Right lobe of liver (tissue), 6 donors: ENCODE results near the gene SLC6A11. TPM values are rescaled to one million over a fixed set of nuclear protein-coding genes. Genes with fewer than 3 reads are reported as not detected.

Experiments
- ATAC-seq, 4 donors: fragments of 200-7000 bp; cut with Tn5 transposase; one replicate each; pipeline ENCODE4 v1.9.1; 2020; ENCODE audit warnings: mild to moderate bottlenecking in 4 of 4, moderate library complexity in 4 of 4
- DNase-seq, 3 donors: peaks; one replicate each; pipeline ENCODE4 v3.0.0-alpha.2; 2020
- H3K27ac ChIP-seq, 3 donors: fragments of 200-600 bp; one replicate each; pipeline ENCODE4 v1.8.0; 2022
- H3K27me3 ChIP-seq, 2 donors: fragments of 200-600 bp; one replicate each; pipeline ENCODE4 v1.8.0; 2022
- H3K36me3 ChIP-seq, 4 donors: fragments of 200-600 bp; sonication (generic) in 1 of 4; one replicate each; pipeline versions ENCODE4 v1.5.1 to v1.8.0; 2017 to 2022; ENCODE audit warnings: control low read depth in 1 of 4
- H3K4me1 ChIP-seq, 4 donors: fragments of 200-600 bp; sonication (generic) in 1 of 4; one replicate each; pipeline versions ENCODE4 v1.5.1 to v1.8.0; 2017 to 2022; ENCODE audit warnings: control low read depth in 1 of 4
- H3K4me3 ChIP-seq, 3 donors: fragments of 200-600 bp; one replicate each; pipeline ENCODE4 v1.8.0; 2022
- H3K9me3 ChIP-seq, 4 donors: fragments of 200-600 bp; sonication (generic) in 1 of 4; one replicate each; pipeline versions ENCODE4 v1.5.1 to v1.8.0; 2017 to 2022; ENCODE audit warnings: control low read depth in 1 of 4
- CTCF ChIP-seq, 4 donors: fragments of 200-600 bp in 3 of 4; fragments of 450-650 bp in 1 of 4; IDR thresholded peaks; one replicate each; pipeline versions ENCODE4 v1.5.1 to v1.8.0; 2016 to 2022; ENCODE audit warnings: antibody characterized with exemption in 4 of 4, mild to moderate bottlenecking in 2 of 4
- POLR2A ChIP-seq: fragments of 450-650 bp; IDR thresholded peaks from one replicate; pipeline ENCODE4 v1.6.1; 2017; ENCODE audit warnings: antibody characterized with exemption, mild to moderate bottlenecking
- WGBS: methylation state at CpG from one replicate; pipeline ENCODE4 v1.1.6; 2018; ENCODE audit warnings: low coverage, low lambda C conversion rate; ENCODE audit not compliant: insufficient coverage; ENCODE audit errors: missing lambda C conversion rate; 5-methylcytosine and 5-hydroxymethylcytosine counted together
- intact Hi-C, 2 donors: fragments of 100-400 bp; cut with DNase I; formaldehyde crosslinking; loops; one replicate each; pipeline versions ENCODE4 v1.11.2 to v1.14.1; 2022
- total RNA-seq, 6 experiments: library from RNA; depleted of rRNA in 2 of 6; stranded (reverse); fragments of >200 nt in 2 of 6; fragmentation: NEBNext Ultra II Directional in 3 of 6; extraction: Animal tissue kit (Norgen Biotek cat#: 25700) in 3 of 6; gene quantifications; one replicate each; pipeline versions ENCODE4 v1.1.0 to v1.2.4, GENCODE V29; 2016 to 2023
- donor health status: DM: no; HTN: yes; CAD: no.
- donor health status: DM: no; HTN: no; CAD: no.
- donor health status: DM: no; HTN: no; CAD: no.
- donor health status: DM: no; HTN: yes; CAD: no.
- donor health status: DM: no; HTN: yes; CAD: no.

The SLC6A11 gene
- total RNA-seq, 6 experiments from 2014 or later: 0.06 to 0.42 (median 0.12) TPM; not detected in 1

GRCh38 chr3:10935846-10936631 lies 120.0 kb downstream of the SLC6A11 start:
- DNase-seq (peak in 2 of 3 donors; percentile 9 to 18), ATAC-seq (no peak)
- 77% methylated on average over 6 of the region's 9 CpGs for WGBS
- Histone ChIP-seq H3K27me3 (no peaks in the 10 kb centered on the region), H3K4me3 (no peak overlapping the region), H3K36me3 (no peaks in the 10 kb centered on the region), H3K9me3 (no peaks in the 10 kb centered on the region), H3K4me1 (no peaks in the 10 kb centered on the region), H3K27ac (no peak overlapping the region)
- intact Hi-C loops: no loop called here
- no peak for TF ChIP-seq CTCF (IDR thresholded peaks at IDR 0.05)
- TF ChIP-seq POLR2A: no peak

DNA sequence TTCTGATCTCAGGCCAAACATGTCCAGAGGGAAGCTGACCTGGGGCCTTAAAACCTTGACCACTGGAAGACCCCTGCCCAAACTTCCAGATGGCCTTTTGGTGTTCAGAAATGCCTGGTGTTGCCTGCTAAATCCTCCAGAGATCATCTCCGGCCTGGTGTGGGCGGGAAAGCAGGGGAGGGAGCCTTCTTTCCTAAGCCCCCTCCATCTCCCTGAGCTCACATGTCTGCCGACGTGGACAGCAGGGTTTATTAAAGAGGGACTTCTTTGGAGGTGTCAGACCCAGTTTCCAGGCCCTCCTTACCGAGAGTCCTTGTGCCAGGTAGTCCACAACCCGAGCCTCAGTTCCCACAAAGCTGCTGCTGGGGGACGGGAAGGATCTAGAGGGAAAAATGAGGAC lies 120.7 kb downstream of the SLC6A11 start:
- DNase-seq: peak in 2 of 3 donors; percentile 4 to 13
- no peak for TF ChIP-seq CTCF (IDR thresholded peaks at IDR 0.05)
- no peak for TF ChIP-seq POLR2A
- whole genome bisulfite sequencing: 60% methylated on average over 1 of the region's 7 CpGs

GRCh38 chr3:10937141-10937825 lies 121.3 kb downstream of the SLC6A11 start:
- WGBS: 71% methylated on average over 4 of the region's 12 CpGs
- H3K27ac ChIP-seq: no peak overlapping the region
- H3K36me3 ChIP-seq: no peaks in the 10 kb centered on the region
- ATAC-seq (no peak), DNase-seq (peak in 2 of 3 donors; percentile 12 to 21)
- H3K27me3 ChIP-seq: no peaks in the 10 kb centered on the region
- TF ChIP-seq POLR2A (no peak), CTCF (IDR thresholded peaks at IDR 0.05) (no peak)
- no peak overlapping the region for H3K4me3 ChIP-seq
- no peaks in the 10 kb centered on the region for H3K9me3 ChIP-seq
- H3K4me1 ChIP-seq: no peaks in the 10 kb centered on the region
- intact Hi-C loops: no loop called here

More for the DNA sequence above, 120.7 kb downstream of the SLC6A11 start:
- no peaks in the 10 kb centered on the region for H3K9me3 ChIP-seq
- H3K27me3 ChIP-seq: no peaks in the 10 kb centered on the region
- H3K36me3 ChIP-seq: no peaks in the 10 kb centered on the region
- no peak overlapping the region for H3K27ac ChIP-seq
- intact Hi-C loops: no loop called here
- no peak for ATAC-seq
- H3K4me3 ChIP-seq: no peak overlapping the region
- no peaks in the 10 kb centered on the region for H3K4me1 ChIP-seq

DNA sequence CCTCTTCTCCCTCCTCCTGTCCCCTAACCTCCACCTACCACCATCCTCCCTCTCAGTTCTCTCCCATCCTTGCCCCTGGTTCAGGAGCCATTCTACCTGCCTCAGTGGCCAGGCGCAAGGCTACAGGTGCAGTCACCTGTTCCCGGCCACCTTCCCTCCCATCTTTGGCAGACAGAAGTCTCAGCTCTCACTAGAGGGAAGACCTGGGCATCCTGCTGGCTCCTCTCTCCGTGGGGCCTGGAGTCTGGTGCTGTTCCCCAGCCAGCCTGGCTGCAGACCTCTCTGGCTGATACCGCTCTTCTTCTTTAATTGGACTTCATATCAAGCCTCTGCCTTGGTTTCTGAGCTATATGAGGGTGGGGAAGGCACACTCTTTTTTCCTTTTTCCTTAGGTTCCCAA lies 123.5 kb downstream of the SLC6A11 start:
- no peak for TF ChIP-seq CTCF (IDR thresholded peaks at IDR 0.05)
- H3K27ac ChIP-seq: no peak overlapping the region
- no peak for ATAC-seq
- intact Hi-C loops: no loop called here
- WGBS: 92% methylated on average over 2 of the region's 4 CpGs
- no peaks in the 10 kb centered on the region for H3K36me3 ChIP-seq
- no peaks in the 10 kb centered on the region for H3K27me3 ChIP-seq
- H3K9me3 ChIP-seq: no peaks in the 10 kb centered on the region
- H3K4me1 ChIP-seq: no peaks in the 10 kb centered on the region
- peak in 2 of 3 donors; percentile 1 to 14 for DNase-seq
- no peak overlapping the region for H3K4me3 ChIP-seq
